ENCODE measurements around the gene FABP1.

Gene FABP1

DNA sequence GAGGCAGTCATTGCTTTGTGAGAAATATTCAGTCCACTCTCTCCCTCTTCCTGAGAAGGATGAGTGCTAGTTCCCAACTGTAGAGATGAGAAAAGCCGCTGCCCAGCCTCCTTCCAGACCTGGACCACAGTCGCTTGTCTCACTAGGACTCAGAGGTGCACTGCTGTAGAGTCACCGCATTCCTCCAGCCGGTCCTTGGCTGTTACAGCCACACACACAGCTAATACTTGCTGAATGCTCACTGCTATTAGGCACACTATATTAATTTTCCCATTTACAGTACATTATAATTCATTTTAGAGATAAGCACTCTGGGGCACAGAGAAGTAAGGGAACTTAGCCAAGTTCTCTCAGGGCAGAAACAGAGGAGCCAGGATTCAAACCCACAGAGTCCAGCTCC is 10.0 kb upstream of the FABP1 start:
- no peak for DNase-seq (ENCODE audit: low spot score)

DNA sequence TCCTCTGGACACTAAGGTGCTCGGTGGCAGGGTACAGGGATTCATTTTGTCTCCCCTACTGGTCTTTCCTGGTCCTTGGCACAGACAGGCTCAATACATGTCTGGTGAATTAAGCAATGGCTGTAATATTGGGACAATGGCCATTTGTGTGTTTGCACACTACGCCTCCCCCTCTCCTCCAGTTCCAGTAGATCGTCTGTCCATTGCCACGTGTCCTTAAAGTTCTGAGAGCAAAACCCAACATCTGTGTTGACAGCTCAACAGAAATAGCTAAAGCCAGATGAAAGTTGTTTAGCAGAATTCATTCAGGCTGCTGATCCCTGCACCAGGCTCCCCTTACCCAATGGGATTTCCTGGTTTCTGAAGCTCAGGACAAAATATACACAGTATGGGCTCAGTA is 9.0 kb upstream of the FABP1 start:
- no peak for DNase-seq (ENCODE audit: low spot score)

DNA sequence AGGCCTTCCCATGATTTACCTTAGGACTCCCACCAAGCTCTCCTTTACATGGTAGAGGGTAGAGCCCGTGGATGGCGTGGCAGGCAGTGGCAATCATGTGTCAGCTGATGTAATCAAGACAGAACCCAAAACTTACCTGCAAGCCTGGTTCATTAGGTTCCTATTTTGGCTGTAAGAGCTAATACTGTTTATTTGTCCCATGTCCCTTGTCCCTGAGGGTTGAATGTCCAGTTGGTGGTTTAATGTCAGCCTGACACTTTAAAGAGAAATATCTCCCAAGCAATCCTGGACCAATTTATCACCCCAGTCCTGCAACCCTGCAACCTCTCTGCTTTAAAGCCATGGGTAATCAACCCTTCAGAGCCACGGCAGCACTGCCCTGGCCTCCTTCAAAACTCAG is 6.0 kb upstream of the FABP1 start:
- no peak for DNase-seq (ENCODE audit: low spot score)

DNA sequence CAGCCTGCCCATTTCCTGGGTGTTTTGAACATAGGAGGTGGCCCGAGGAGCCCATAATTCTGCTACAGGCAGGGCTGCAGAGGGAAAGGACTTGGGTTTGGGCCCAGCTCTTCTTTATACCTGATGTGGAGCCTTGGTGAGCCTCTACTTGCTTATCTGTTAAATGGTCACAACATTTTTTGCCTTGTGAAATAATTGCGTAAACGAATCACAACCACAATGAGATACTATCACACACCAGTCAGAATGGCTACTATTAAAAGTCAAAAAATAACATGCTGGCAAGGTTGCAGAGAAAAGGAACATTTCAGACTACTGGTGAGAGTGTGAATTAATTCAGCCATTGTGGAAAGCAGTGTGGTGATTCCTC is 4.1 kb upstream of the FABP1 start:
- DNase-seq (ENCODE audit: low spot score) = no peak

DNA sequence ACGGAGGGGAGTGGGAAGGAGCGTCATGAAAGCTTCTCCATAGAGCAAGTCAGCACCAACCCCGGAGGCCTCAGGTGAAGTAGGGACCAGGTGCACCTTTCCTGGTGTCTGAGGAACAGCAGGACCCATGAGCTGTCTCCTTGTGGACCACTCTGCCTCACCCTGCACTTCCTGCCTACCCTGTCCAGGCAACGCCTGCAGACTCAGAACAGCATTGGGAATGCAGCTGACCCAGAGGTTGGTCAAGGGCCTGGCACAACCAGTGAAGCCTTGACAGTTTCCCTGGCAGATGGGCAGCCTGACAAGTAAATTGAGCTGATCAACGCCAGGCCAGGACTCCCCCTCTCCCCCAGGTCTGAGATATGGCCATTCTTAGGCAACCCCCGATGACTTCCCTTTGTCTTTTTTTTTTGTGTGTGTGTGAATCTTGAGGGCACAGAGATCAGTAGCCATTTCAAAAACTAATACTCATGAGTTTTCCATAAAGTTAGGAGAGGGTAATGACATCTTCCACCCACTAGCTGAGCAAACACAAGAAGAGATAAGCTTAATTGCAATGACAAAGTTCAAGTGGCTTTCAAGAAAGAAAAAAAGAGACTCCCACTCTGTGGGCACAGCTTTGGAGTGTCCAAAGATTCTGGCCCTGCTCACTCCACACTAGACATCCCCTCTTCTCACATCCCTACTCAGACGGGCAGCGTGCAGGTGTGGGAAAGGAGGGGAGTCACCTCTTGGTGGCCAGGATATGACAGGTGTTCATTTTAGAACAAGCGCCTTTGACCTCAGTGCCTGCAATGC is 3.5 kb upstream of the FABP1 start:
- no peak for DNase-seq (ENCODE audit: low spot score)

DNA sequence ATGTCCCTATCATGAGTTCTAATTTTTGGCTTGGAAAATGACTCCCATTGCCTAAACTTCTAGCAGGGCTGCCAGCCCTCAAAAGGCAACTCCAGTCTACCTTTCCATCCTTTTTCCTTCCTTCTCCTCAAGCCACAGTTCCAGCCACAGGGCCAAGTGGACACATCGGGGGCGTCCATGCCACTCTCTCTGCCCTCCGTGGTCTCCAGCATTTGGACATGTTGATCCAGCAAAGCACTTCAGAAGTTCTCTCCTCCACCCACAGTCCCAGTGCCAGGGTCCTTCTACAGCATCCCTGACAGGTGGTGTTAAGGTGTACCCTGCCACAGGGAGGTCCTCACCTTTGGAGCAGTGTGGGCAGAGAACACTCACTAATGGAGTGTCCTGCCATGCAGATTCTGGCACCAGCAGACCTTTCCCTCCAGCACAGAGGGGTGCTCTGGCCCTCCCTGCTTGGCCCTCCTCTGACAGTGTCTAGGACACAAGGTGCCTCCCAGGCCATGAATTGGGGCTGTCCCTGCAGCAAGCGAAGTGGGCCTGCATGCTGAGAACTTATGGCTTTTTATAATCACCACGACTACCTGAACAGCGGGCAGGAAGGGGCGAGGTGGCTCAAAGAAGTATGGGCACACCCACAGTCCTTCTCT is 1.6 kb upstream of the FABP1 start:
- no peak for DNase-seq (ENCODE audit: low spot score)

DNA sequence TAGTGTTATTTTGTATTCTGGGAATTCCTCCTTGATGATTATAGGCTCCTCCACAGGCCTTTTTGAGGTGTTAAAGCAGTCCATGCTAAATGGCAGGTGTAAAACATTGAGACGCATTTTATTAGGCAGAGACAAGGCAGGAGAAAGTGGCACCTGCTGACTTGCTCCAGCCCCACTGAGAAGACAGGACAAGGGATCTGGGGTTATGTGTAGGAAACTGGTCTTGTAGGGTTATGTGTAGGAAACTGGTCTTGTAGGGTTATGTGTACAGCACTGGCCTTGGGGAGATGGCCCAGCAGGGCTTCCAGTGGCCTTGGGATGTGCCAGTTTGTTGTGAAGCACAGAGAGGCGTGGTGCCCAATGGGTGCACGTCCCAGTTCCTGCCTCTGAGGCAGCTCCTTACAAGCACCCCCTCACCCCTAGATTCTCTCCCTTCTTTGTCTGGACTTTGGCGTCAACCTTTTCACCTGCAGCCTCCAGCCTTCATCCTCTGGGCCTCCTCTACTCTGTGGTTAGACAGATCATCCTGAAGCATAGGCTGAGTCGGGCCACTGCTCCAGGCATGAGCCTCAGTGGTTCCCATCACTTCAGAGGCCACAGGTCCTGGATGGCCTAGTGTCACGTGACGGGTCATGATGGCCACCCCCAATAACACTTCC is 921 bp upstream of the FABP1 start:
- DNase-seq (ENCODE audit: low spot score) = no peak

DNA sequence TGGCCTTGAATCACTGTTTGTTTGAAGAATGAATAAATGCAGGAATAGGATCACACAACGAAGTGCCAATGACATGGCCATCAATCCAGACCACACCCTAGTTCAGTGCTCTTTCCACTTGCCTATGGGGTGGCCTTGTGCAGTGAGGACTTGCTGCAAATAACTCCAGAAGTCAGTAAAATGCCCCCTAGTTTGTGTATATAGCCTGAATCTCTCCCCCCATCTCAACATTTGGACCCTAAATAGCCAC is 299 bp downstream of the FABP1 start:
- no peak for DNase-seq (ENCODE audit: low spot score)

DNA sequence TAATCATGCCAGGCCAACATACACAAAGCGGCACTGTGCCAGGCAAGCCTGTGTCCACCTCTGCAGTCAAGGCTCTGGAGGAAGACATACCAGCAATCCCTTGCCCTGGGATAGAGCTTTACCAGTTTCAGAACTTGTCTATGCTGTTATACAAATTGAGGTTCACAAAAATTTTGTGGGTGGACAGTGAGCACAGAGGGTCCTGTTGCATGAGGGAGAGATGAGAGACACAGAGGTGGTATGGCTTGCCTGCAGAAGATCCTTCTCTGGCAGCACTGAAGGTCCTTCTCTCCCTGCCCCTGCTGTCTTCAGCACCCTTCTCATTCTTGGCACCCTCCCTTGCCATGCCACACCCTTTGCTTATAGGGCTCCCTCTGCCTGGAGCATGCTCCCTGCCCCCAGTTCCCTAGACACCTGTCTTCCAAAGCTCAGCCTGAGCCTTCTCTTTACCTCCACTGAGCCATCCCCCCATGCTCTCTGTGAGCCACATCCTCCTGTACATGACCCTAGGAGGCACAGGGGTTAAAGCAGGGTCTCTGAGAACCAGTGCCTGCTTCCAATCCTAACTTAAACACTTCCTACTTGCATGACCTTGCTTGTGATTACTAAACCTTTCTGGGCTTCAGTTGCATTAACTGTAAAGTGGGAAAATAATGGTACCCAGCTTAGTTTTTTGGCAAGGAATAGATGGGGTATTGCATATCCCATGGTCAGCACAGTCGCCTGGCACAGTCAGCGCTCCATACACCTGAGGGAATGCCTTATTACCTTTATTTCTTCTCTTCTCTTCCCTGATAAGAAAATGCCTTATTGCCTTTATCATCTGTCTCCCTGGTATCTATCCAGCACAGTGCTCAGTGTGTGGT is 857 bp downstream of the FABP1 start:
- DNase-seq (ENCODE audit: low spot score) = no peak

DNA sequence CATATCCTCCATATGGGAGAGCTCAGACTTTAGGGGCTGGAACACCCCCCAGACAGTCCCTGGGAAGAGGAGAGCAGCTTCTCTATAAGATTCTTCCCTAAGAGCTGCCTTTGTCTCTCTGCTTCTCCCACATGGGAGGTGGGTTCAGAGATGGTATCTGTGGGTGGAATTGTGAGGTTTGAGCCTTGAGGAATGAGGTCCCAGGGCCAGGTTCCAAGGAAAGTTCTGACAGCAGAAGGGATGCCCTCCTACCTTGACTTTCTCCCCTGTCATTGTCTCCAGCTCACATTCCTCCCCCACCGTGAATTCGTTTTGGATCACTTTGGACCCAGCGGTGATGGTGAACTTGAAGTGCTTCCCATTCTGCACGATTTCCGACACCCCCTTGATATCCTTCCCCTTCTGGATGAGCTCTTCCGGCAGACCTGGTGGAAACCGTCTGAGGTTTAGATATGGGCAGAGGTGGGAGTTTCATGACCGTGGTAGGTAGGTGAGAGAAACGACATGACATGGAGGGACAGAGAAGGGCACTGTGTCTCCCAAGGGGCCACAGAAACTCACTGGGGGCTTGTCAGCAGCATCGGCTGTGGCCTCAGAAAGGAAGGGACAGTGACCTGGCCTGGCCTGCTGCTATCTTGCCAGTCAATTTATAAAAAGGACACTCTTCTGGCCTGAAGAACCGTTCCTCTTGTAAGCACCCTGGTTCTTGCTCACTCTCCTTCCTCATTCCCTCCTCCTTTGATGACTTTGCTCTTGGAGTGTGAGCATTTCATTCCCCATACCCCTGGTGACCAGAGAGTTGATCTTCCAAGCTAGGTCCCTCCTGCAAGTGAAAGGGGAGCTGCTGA is 1.7 kb downstream of the FABP1 start:
- DNase-seq (ENCODE audit: low spot score) = no peak

DNA sequence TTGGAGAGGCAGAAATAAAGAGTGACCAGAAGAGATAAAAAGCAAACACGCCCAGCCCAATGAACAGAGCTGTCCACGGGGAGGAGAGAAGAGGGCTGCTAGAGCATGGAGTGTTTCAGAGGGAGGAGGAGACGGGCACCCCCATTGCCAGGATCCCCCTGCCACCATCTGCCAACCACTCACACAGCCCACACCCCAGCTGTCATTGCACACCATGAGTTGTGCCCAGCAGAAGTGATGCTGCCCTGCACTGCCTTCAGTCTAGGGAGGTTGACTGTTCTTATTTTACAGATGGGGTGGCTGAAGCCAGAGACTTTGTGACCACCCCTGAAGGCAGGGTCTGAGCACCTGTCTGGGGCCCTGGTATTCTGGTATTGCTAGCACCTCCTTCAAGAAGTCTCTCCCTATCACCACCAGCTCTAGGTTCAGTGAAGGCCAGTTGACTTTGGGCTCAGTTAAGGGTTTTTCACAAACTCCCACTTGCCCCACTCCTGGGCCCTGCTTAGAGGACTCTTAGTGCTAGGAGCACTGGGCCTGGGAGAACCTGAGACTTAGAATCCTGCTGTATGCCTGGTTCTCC is 2.4 kb downstream of the FABP1 start:
- no peak for DNase-seq (ENCODE audit: low spot score)

DNA sequence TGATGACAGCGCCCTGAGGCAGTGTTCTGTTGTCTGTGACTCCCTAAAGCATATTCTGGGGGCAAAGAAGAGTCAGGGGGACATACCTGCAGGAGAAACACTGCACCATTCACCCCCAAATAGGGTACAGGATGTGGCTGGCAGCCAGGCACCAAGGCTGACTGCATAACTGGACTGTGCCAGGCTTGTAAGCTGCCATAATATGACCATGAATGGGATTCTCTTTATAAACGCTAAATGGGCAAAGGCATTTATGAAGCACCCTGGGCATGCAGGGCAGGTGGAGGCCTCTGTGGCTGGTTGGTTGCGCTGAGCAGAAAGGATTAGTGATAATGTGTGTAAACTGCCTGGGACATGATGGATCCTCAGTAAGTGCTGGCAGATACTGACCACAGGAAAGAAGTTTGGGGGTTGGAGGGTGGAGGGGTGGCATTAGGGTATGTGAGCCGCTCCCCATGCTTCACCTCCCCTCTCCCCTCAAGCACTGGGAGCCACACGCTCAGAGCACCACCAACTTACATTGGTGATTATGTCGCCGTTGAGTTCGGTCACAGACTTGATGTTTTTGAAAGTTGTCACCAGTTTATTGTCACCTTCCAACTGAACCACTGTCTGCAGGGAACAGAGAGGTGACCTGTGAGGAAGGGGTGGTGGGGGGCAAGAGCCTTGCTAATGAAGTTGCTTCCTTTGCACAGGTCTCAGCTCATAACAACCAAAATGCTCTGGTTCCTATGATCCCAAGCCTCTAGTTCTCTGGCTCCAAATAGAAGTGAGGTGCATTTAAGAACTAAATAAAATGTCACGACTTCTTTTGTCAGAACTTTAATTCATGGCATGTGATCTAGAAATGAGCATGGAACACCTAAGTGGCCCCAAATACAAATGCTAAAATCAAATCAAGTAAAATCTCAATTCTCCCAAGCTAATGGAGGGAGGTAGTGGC is 3.6 kb downstream of the FABP1 start:
- no peak for DNase-seq (ENCODE audit: low spot score)

DNA sequence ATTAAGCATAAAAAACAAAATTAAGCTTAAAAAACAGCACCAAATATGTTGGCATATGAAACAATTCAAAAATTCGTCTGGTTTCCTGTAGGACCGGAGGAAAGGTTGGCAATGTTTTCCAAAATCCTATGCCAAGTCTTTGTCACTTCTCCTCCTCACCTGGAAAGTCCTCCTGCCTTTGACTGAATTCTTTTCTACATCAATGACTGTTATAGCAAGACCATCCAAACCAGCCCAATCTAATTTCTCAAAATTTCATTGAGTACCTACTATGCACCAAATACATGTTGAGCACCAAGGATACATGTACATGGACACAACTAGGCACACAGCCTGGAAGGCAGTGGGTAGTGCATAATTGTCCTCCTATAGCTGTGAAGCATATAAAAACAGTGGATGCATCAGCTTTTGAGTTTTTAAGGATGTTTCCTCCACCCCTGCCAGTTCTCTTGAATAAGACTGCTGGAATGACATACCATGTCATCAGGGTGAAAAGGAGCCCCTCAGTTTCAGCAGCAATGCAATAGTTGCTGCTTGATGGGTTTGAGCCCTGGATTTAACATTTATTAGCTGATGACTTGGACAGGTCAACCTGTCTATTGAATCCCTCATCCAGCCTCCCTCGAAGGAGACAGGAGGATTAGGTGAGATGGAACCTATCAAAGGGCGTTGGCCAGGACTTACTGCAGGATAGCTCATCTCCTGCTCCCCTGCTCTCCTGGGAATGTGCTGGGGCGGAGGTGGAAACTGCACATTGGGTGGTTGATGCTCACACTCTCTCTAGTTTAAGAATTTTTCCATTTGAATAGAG is 4.5 kb downstream of the FABP1 start:
- no peak for DNase-seq (ENCODE audit: low spot score)

DNA sequence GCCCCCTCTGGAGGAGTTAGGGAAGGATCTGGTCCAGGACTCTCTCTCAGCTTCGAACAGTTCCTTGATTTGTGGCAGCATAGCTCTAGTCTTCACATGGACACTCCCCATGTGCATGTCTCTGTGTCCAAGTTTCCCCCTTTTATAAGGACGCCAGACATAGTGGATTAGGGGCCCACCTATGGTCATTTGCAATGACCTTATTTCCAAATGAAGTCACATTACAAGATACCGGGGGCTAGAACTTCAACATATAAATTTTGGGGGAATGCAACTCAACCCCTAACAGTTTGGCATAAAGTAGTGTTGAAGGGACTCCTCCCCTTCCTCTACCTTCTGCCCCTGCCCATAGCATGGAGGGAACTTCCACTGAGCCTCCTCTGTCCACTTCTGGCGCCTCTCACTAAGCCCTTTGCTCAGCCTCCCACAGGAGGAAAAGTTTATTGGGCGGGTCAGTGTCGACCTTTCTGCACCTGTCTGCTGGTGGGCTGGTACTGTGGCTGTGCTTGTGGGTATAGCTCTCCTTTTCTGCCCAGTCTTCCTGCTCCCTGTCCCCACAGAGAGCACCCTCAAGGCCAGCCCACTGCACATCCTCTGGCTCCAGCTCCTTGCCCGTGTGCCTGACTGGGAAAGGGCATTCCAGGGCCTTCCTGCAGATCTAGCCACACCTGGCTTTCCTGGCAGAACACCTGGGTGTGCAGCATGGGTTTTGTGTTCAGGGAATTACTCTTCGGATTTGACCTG is 5.5 kb downstream of the FABP1 start:
- DNase-seq (ENCODE audit: low spot score) = no peak

DNA sequence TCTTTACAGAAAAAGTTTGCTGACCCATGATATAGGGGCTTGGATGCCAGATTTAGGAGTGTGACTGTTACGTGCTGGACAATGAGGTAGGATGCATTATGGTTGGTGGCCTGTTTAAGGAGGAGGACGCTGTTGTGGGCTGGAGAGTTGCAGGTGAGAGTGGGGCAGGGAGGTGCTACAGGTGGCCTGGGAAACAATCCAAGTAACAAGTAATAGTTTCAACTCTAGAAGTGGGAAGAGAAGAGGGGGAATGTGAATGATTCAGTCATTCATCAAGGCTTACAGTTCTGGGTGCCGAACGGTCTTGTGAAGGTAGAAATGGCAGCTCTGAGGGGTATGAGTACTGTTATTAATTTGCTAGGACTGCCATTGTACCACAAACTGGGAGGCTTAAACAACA is 6.2 kb downstream of the FABP1 start:
- no peak for DNase-seq (ENCODE audit: low spot score)

DNA sequence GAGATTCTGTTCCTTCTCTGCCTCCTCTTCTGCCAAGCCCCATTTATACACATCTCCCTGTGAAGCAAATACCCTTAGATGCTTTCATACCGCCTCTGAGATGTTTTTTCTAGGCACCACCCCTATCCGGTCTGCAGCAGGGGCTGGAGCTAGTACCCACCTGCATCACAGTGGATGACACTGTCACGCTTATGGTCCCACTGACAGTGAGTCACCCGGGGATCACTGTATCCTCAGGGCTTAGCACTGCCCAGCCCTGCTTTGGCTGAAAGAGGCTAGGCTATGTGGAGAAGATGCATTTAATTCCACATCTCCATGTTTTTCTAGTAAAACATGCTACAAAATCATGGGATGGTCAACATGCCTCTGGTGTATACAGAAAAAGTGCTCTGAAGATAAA is 9.9 kb downstream of the FABP1 start:
- no peak for DNase-seq (ENCODE audit: low spot score)

DNA sequence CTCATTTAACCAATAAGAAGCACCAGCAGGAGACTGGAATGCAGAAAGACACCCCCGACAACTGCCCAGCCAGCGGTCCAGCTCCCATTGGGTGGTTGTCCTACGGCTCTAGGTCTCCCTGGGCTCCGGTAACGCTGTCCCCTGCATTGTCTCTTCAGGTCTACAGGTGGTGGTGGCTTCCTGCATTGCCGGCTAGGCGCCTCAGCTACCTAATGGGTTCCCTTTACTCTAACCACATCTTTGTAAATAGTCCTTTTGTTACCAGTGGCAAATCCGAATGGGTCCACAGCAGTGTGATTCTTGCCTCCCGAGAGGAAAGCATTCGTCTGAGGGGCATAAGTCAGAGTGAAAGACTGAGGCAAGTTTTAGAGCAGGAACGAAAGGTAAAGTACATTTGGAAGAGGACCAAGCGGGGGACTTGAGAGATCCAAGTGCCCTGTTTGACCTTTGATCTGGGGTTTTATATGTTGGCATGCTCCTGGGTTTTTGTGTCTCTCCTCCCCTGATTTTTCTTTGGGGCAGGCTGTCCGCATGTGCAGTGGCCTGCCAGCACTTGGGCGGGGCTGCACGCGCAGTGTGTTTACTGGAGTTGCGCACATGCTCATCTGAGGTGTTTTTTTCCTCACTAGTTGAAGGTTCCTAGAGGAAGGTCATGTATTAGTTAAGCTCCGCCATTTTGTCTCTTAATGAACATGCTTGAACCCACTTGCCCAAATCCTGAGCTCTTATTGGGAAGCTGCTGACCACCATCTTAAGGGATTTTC is 11.0 kb downstream of the FABP1 start:
- no peak for DNase-seq (ENCODE audit: low spot score)
